Upper lobe of left lung (tissue), 4 donors: ENCODE data around the gene AASDH.
A peak's percentile ranks its signal among the peaks of the same experiment; 100 is the strongest.

Experiments used
- POLR2A ChIP-seq, 4 donors: fragments of 450-650 bp; IDR thresholded peaks; one replicate each; pipeline ENCODE4 v1.5.1; 2016 to 2017; ENCODE audit warnings: antibody characterized with exemption in 4 of 4, mild to moderate bottlenecking in 2 of 4
- POLR2AphosphoS5 ChIP-seq, 2 donors: sonication (generic); formaldehyde crosslinking; IDR thresholded peaks; one replicate each; pipeline ENCODE4 v1.5.1; 2017; ENCODE audit warnings: antibody characterized with exemption in 2 of 2
- TF ChIP-seq, protein P1 (sequence below), 6 experiments: fragments of 450-650 bp in 4 of 6; fragments of 200-600 bp in 2 of 6; sonication (generic) in 2 of 6; IDR thresholded peaks; one replicate each; pipeline ENCODE4 v1.5.1; 2016 to 2019; ENCODE audit warnings: antibody characterized with exemption in 6 of 6

DNA sequence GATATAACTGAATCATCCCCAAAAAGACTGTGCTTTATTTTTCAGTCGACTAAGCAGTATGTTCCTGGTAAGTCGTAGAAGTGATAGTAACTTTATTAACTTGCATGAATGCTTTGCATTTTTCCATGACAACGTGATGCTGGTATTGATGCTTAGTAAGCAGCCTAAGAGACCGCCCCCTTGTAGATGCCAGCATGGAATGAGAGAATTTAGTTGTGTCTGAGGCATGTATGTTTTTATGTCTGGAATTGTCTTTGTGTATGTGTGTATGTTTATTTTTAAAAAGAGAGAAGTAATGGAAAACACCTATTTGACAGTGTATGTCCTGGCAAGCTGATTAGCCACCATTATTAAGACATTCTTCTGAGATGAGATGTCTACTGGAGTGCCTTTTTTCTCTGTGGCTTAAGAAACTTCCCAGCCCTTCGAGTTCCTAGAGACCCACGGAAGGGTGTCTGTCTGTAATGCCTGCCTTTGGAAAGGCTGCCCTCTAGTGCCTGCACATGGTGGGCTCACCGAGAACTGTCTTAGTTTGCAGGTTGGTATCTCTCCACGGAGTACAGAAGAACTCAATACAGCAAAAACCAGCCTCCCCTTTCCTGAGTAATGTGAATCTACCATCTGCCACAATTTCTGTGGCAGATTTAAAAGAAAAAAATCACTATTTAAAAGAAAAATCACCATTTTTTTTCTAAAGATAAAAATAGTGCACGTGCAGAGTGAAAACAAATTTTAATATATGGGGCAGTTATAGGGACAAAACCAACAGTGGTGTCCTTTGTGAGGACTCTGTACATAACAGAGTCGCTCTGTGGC is 85.9 kb downstream of the AASDH start:
- TF ChIP-seq, protein P1, sequence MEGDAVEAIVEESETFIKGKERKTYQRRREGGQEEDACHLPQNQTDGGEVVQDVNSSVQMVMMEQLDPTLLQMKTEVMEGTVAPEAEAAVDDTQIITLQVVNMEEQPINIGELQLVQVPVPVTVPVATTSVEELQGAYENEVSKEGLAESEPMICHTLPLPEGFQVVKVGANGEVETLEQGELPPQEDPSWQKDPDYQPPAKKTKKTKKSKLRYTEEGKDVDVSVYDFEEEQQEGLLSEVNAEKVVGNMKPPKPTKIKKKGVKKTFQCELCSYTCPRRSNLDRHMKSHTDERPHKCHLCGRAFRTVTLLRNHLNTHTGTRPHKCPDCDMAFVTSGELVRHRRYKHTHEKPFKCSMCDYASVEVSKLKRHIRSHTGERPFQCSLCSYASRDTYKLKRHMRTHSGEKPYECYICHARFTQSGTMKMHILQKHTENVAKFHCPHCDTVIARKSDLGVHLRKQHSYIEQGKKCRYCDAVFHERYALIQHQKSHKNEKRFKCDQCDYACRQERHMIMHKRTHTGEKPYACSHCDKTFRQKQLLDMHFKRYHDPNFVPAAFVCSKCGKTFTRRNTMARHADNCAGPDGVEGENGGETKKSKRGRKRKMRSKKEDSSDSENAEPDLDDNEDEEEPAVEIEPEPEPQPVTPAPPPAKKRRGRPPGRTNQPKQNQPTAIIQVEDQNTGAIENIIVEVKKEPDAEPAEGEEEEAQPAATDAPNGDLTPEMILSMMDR (IDR thresholded peaks at IDR 0.05): peak; percentile 36 to 69 (median 64)
- no peak for TF ChIP-seq POLR2AphosphoS5 (IDR thresholded peaks at IDR 0.05)
- no peak for TF ChIP-seq POLR2A (IDR thresholded peaks at IDR 0.05)
